Ureter (tissue), 1 donor: Measurements from ENCODE around the gene DPH6. TPM values are rescaled to one million over a fixed set of nuclear protein-coding genes. Genes with fewer than 3 reads are reported as not detected.
"Not testable (repeated sequence)": the region's sequence is repeated elsewhere in the genome, so short reads cannot be mapped to it uniquely, and the experiment has no call there.

Experiments used
- DNase-seq: peaks from one replicate; pipeline ENCODE4 v3.0.0-alpha.2; 2020; ENCODE audit warnings: low spot score
- total RNA-seq: library from RNA; stranded (reverse); gene quantifications from one replicate; pipeline ENCODE4 v1.2.4, GENCODE V29; 2023
- donor health status: DM: yes; HTN: yes; CAD: no.

DPH6 gene
- total RNA-seq, 1 donor from 2014 or later: 34.5 TPM

GRCh38 chr15:35329521-35329961, 216.4 kb downstream of the DPH6 start:
- no peak for DNase-seq

GRCh38 chr15:35328836-35329235, 217.1 kb downstream of the DPH6 start:
- not testable (repeated sequence) for DNase-seq

GRCh38 chr15:35327789-35328188, 218.2 kb downstream of the DPH6 start:
- no peak for DNase-seq

GRCh38 chr15:35325374-35325941, 220.5 kb downstream of the DPH6 start:
- DNase-seq: no peak

- DNase-seq: no peak
These were observed 222.8 kb downstream of the DPH6 start for GRCh38 chr15:35323141-35323540.

- no peak for DNase-seq
These were observed 224.0 kb downstream of the DPH6 start for GRCh38 chr15:35321926-35322325.

- DNase-seq: no peak
These were observed 225.1 kb downstream of the DPH6 start for GRCh38 chr15:35320911-35321310.
